Stimulated activated CD8-positive, alpha-beta memory T cell treated with anti-CD3 and anti-CD28 coated beads, Interleukin-15, amount 100 ng/mL, for 48 hours (primary cell): Measurements from ENCODE around the gene THADA.

Experiments used
- DNase-seq, 2 donors: peaks; one replicate each; pipeline ENCODE4 v3.0.0-alpha.2; 2020; ENCODE audit warnings: low read depth in 2 of 2

Gene THADA

GRCh38 chr2:43349904-43350303, 245.9 kb downstream of the THADA start:
- no peak for DNase-seq

- no peak for DNase-seq
Observed at GRCh38 chr2:43348908-43349661, 246.8 kb downstream of the THADA start.

- DNase-seq = no peak
Observed at GRCh38 chr2:43347746-43348145, 248.1 kb downstream of the THADA start.

GRCh38 chr2:43346602-43347567, 249.0 kb downstream of the THADA start:
- DNase-seq = no peak

- DNase-seq = no peak
Observed at GRCh38 chr2:43345872-43346271, 250.0 kb downstream of the THADA start.

GRCh38 chr2:43345391-43345813, 250.4 kb downstream of the THADA start:
- DNase-seq = no peak

- no peak for DNase-seq
Observed at GRCh38 chr2:43344868-43345373, 250.9 kb downstream of the THADA start.

- no peak for DNase-seq
Observed at GRCh38 chr2:43343573-43344304, 252.1 kb downstream of the THADA start.

- no peak for DNase-seq
Observed at GRCh38 chr2:43341959-43342757, 253.7 kb downstream of the THADA start.

GRCh38 chr2:43340945-43341356, 254.9 kb downstream of the THADA start:
- DNase-seq = no peak

GRCh38 chr2:43340066-43340465, 255.8 kb downstream of the THADA start:
- DNase-seq = no peak

GRCh38 chr2:43333656-43334144, 262.1 kb downstream of the THADA start:
- DNase-seq = no peak

- no peak for DNase-seq
Observed at GRCh38 chr2:43333101-43333655, 262.7 kb downstream of the THADA start.

- DNase-seq = no peak
Observed at GRCh38 chr2:43332653-43333052, 263.2 kb downstream of the THADA start.

- no peak for DNase-seq
Observed at GRCh38 chr2:43331422-43331821, 264.4 kb downstream of the THADA start.

GRCh38 chr2:43329637-43330036, 266.2 kb downstream of the THADA start:
- no peak for DNase-seq

GRCh38 chr2:43328832-43329231, 267.0 kb downstream of the THADA start:
- DNase-seq = no peak

- no peak for DNase-seq
Observed at GRCh38 chr2:43328133-43328532, 267.7 kb downstream of the THADA start.

- no peak for DNase-seq
Observed at GRCh38 chr2:43327119-43327518, 268.7 kb downstream of the THADA start.

- DNase-seq = no peak
Observed at GRCh38 chr2:43326101-43326825, 269.6 kb downstream of the THADA start.
